ENCODE measurements around the gene MBP. TPM values are rescaled to one million over a fixed set of nuclear protein-coding genes. Genes with fewer than 3 reads are reported as not detected.

The MBP gene
- total RNA-seq, 1 experiment from 2014 or later, result 47.4 TPM

DNA sequence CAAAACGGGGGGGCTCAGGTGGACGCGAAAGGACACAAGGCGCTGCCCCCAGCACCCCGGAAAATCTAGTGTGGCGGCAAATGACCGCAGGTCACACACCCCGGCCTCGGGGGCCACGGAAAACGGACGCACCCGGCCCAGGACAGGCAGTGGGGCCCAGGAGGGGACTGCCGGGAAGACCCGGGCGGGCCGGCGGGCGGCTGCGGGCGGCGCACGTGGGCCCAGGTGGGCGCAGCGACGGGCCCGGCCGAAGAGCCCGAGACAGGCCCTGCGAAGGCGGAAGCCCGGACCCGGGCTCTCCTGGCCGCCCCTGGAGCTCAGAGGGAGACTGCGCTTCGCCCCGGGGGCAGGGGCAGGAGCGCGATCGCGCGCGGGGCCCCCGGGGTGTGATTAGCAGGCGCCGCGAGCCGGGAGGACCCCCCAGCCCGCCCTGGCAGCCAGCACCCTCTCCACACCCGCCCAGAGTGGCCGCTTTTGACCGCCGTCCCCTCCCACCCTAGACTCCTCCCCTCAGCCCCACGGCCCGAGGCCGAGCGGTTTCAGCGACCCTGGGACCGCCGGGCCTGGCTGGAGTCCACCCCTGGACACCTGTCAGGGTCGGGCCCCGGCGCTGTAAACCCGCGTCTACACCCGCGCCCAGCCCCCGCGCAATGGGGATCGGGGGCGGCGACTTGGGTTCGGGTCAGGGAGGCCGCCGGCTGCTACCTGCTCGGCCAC, 773 bp downstream of the MBP start:
- no TSS peak for BruUV-seq (replicated peaks)
- H3K27ac ChIP-seq (ENCODE audit: low read length), result peak overlapping the region; percentile 96
- no peaks in the 10 kb centered on the region for H3F3A ChIP-seq (ENCODE audit: low read length, unreplicated experiment)
- ChIA-PET CTCF (interaction anchor here (0.6 to 1.2 kb wide), 3 partner anchors 30 to 92 kb away, joined by 6 to 7 read pairs (median 6); no protein-coding TSS in a partner anchor), POLR2A (ENCODE audit: unreplicated experiment) (interaction anchor here (0.6 to 1.2 kb wide), 4 partner anchors 30 to 96 kb away, joined by 3 to 16 read pairs (median 4); no protein-coding TSS in a partner anchor)
- peak; percentile 59 for ATAC-seq
- H3K36me3 ChIP-seq (ENCODE audit: low read depth, low read length), result peaks cover 16% of the 10 kb centered on the region; the same call in 1 of the 2 replicates
- intact Hi-C loops (cut with micrococcal nuclease), result loop anchor here (2.0 kb wide), 1 partner anchor 77 kb away; no protein-coding TSS in a partner anchor
- DNase-seq, result peak; percentile 45
- H3K4me2 ChIP-seq (ENCODE audit: low read length), result peak overlapping the region; percentile 99
- no peaks in the 10 kb centered on the region for H3K27me3 ChIP-seq (ENCODE audit: low read length)
- peaks cover 48% of the 10 kb centered on the region for H3K4me1 ChIP-seq (ENCODE audit: insufficient read depth, low read length)
- peak overlapping the region; percentile 100 for H3K9ac ChIP-seq (ENCODE audit: low read length)
- peak overlapping the region; percentile 98 for H3K4me3 ChIP-seq (ENCODE audit: low read length)
- no peaks in the 10 kb centered on the region for H3K9me2 ChIP-seq (replicated peaks; ENCODE audit: low read length)
- TF ChIP-seq EZH2phosphoT487 (IDR thresholded peaks at IDR 0.05; ENCODE audit: borderline replicate concordance, low read length), result no peak
- TF ChIP-seq, protein P1, sequence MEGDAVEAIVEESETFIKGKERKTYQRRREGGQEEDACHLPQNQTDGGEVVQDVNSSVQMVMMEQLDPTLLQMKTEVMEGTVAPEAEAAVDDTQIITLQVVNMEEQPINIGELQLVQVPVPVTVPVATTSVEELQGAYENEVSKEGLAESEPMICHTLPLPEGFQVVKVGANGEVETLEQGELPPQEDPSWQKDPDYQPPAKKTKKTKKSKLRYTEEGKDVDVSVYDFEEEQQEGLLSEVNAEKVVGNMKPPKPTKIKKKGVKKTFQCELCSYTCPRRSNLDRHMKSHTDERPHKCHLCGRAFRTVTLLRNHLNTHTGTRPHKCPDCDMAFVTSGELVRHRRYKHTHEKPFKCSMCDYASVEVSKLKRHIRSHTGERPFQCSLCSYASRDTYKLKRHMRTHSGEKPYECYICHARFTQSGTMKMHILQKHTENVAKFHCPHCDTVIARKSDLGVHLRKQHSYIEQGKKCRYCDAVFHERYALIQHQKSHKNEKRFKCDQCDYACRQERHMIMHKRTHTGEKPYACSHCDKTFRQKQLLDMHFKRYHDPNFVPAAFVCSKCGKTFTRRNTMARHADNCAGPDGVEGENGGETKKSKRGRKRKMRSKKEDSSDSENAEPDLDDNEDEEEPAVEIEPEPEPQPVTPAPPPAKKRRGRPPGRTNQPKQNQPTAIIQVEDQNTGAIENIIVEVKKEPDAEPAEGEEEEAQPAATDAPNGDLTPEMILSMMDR (conservative IDR thresholded peaks at IDR 0.05; ENCODE audit: low read depth, low read length), result no peak
- no peak for TF ChIP-seq EZH2 (IDR thresholded peaks at IDR 0.05; ENCODE audit: low read length, unreplicated experiment)
- peaks cover 50% of the 10 kb centered on the region for H3K79me2 ChIP-seq (ENCODE audit: low read length)
- H4K20me1 ChIP-seq (ENCODE audit: low read length), result peaks cover 16% of the 10 kb centered on the region
- H3K9me3 ChIP-seq (ENCODE audit: low read length), result no peaks in the 10 kb centered on the region
- peak overlapping the region; percentile 24; the same call in 1 of the 2 replicates for H2AFZ ChIP-seq (ENCODE audit: low read length)

GRCh38 chr18:77131100-77131651, 1.4 kb downstream of the MBP start:
- Histone ChIP-seq H3K27ac (ENCODE audit: low read length) (peak overlapping the region; percentile 96), H3K27me3 (ENCODE audit: low read length) (no peaks in the 10 kb centered on the region), H3F3A (ENCODE audit: low read length, unreplicated experiment) (no peaks in the 10 kb centered on the region), H3K4me3 (ENCODE audit: low read length) (peak overlapping the region; percentile 98), H3K9me2 (replicated peaks; ENCODE audit: low read length) (no peaks in the 10 kb centered on the region), H4K20me1 (ENCODE audit: low read length) (peaks cover 16% of the 10 kb centered on the region), H3K9me3 (ENCODE audit: low read length) (no peaks in the 10 kb centered on the region), H3K79me2 (ENCODE audit: low read length) (peaks cover 56% of the 10 kb centered on the region), H3K4me2 (ENCODE audit: low read length) (peak overlapping the region; percentile 99), H3K4me1 (ENCODE audit: insufficient read depth, low read length) (peaks cover 53% of the 10 kb centered on the region), H3K9ac (ENCODE audit: low read length) (peak overlapping the region; percentile 100), H2AFZ (ENCODE audit: low read length) (0 out of 2 replicates have a peak overlapping the region, but pooled peaks have one; percentile 24), H3K36me3 (ENCODE audit: low read depth, low read length) (peaks cover 16% of the 10 kb centered on the region; the same call in 1 of the 2 replicates)
- ChIA-PET CTCF (interaction anchor here (0.6 kb wide), 1 partner anchor 93 kb away, joined by 6 read pairs; no protein-coding TSS in a partner anchor), POLR2A (ENCODE audit: unreplicated experiment) (interaction anchor here (0.5 to 0.6 kb wide), 3 partner anchors 47 to 207 kb away, joined by 3 read pairs; no protein-coding TSS in a partner anchor)
- intact Hi-C loops (cut with micrococcal nuclease), result no loop called here
- BruUV-seq (replicated peaks), result no TSS peak
- TF ChIP-seq EZH2 (IDR thresholded peaks at IDR 0.05; ENCODE audit: low read length, unreplicated experiment) (no peak), EZH2phosphoT487 (IDR thresholded peaks at IDR 0.05; ENCODE audit: borderline replicate concordance, low read length) (no peak)
- TF ChIP-seq, protein P1 (conservative IDR thresholded peaks at IDR 0.05; ENCODE audit: low read depth, low read length), result no peak
- DNase-seq (peak; percentile 21), ATAC-seq (no peak)

All from PC-3 (cell line).